GM10248 (cell line): Measurements from ENCODE around the gene TUBGCP2.

Experiments
- CTCF ChIA-PET: fragments of 300-600 bp; sonication (Branson Sonifier 250); formaldehyde crosslinking; extraction: SDS; loops from one replicate; lab custom pipeline; 2021; ENCODE audit warnings: antibody characterized with exemption; lab: Yijun Ruan, JAX
- POLR2A ChIA-PET: fragments of 350-650 bp; sonication (Branson Sonifier 250); formaldehyde crosslinking; extraction: SDS; loops from one replicate; lab custom pipeline; 2020; ENCODE audit warnings: antibody characterized with exemption; lab: Yijun Ruan, JAX
- DNase-seq: peaks from one replicate; pipeline ENCODE4 v3.0.0; 2012; ENCODE audit errors: extremely low spot score
- CTCF ChIP-seq: IDR thresholded peaks from 2 replicates; pipeline ENCODE4 v1.5.1; 2012; ENCODE audit warnings: mild to moderate bottlenecking, low read depth; ENCODE audit errors: extremely low read depth, missing control alignments, control extremely low read depth

The TUBGCP2 gene

GRCh38 chr10:133253361-133253955, 55.2 kb downstream of the TUBGCP2 start:
- CTCF ChIA-PET = no interaction called here
- no peak for DNase-seq
- POLR2A ChIA-PET = no interaction called here
- TF ChIP-seq CTCF = no peak

DNA sequence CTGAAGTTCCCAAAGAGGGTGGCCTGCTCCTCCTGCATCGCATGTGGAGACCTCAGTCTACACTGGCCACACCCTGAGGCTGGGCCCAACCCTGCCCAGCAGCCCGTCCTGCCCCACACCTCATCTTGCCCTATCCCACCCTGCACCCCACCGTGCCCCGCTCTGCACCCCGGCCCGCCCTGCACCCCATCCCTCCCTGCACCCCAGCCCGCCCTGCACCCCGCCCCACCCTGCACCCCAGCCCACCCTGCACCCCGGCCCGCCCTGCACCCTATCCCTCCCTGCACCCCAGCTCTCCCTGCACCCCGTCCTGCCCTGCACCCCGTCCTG, 56.5 kb downstream of the TUBGCP2 start:
- no peak for TF ChIP-seq CTCF
- ChIA-PET POLR2A (no interaction called here), CTCF (no interaction called here)
- no peak for DNase-seq

- CTCF ChIA-PET = no interaction called here
- DNase-seq = no peak
- no peak for TF ChIP-seq CTCF
- POLR2A ChIA-PET = no interaction called here
Measured at GRCh38 chr10:133251388-133252222, 57.1 kb downstream of the TUBGCP2 start.

DNA sequence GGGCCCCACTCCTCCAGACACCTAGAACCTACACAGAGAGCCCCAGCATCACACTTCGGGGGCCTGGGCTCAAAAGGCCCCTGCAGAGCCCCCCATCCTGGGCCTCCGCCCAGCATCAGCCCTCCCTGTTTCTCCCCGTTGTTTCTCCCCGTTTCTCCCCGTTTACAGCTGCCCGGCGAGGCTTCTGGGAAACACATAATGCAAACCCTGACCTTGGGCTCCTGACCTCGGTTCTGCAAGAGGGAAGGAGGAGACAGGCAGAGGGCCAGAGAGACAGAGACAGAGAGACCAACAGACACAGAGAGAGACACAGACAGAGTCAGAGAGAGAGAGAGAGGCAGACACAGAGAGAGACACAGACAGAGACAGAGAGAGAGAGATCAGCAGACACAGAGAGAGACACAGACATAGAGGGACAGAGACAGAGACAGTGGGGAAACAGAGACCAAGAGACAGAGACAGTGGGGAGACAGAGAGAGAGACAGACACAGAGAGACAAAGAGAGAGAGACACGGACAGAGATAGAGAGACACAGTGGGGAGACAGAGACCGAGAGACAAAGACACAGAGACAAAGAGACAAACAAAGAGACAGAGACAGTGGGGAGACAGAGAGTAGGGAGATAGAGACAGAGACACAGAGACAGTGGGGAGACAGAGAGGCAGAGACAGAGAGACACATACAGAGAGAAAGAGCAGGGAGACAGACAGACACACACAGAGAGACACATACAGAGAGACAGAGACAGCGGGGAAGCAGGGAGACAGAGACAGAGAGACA, 58.5 kb downstream of the TUBGCP2 start:
- ChIA-PET POLR2A (no interaction called here), CTCF (no interaction called here)
- DNase-seq = no peak
- TF ChIP-seq CTCF = no peak

GRCh38 chr10:133249094-133249780, 59.4 kb downstream of the TUBGCP2 start:
- no peak for DNase-seq
- CTCF ChIA-PET = no interaction called here
- no peak for TF ChIP-seq CTCF
- POLR2A ChIA-PET = no interaction called here

DNA sequence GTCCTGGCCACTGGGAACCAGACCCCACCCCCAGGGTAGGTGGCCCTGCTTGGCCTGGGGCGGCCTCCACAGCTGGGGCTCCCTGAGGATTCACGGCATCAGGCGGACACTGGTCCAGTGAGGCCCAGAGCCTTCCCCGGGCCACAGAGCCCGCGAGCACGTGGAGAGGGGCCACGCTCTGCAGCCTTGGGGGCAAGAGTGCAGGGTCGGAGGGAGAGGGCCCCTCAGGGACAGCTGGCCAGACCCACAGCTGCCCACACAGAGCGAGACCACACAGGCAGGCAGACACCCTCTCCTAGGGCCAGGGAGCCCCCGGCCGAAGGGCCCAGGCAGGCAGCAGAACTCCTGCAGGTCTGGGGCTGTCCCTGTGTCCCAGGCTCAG, 60.3 kb downstream of the TUBGCP2 start:
- ChIA-PET CTCF (interaction anchor here (1.5 kb wide), 1 partner anchor 81 kb away, joined by 3 read pairs; no protein-coding TSS in a partner anchor), POLR2A (no interaction called here)
- no peak for TF ChIP-seq CTCF

More for the DNA sequence above, 60.3 kb downstream of the TUBGCP2 start:
- no peak for DNase-seq
